Measurements from ENCODE around the gene SAA4.
"Not testable (repeated sequence)": the region's sequence is repeated elsewhere in the genome, so short reads cannot be mapped to it uniquely, and the experiment has no call there.

Gene SAA4

DNA sequence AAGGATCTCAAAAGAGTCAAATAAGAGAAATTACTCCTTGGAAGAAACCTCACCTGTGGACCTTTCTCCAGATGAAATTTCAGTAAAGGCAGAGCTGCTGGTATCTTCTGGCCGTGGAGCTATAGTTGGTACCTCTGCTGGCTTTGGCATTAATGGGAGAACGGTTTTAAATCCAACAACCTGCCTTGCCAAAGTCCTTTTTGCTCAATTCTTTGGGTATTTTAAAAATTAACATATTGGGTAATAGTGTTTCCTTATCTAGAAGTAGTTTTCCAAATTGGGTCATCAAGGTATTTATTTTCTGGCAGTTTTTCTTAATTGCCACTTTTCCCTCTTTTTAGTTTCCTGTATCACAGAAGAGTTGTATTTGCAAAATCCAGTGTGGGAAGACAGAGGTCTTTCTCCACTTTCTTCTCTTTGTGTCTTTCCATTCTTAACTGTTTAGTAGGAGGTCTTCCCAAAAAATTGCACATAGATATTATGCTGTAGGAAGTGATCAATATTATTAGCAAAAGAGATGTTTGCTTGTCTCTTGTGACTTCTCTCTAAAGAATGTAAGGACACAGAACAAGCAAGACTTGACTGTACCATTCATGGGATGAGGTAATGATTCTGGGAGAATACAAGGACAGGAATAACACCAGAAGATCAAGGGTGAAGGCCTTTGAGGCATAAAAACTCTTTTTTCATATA is at the start of gene SAA4:
Gene SAA4, minus strand, starts transcription at position 139 of the 693 bp plus-strand sequence. CDS start 876 bp downstream, outside the sequence.
- no peak for DNase-seq

- no peak for DNase-seq
Measured at GRCh38 chr11:18285841-18286240, 49.2 kb upstream of the SAA4 start.

DNA sequence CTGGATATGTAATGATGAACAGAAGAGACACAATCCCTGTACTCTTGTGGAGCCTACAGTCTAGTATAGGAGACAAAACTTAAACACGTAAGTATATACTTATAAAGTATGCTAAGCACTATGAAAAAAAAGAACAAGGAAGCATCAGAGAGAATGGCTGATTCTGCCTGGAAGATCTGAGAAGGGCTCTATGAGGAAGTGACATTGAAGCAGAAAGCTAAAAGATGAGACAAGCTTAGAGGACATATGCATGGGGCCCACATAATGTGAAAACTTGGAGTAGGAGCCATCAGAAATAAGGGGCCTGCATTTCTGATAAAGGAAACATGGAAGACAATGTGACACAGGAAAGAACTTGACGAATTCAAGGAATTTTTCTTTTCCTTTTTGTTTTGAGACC is 46.0 kb upstream of the SAA4 start:
- DNase-seq: no peak

GRCh38 chr11:18280438-18281045 is 43.9 kb upstream of the SAA4 start:
- DNase-seq: no peak

- DNase-seq: no peak
Measured at GRCh38 chr11:18277565-18278271, 41.1 kb upstream of the SAA4 start.

GRCh38 chr11:18271206-18271605 is 34.6 kb upstream of the SAA4 start:
- no peak for DNase-seq

GRCh38 chr11:18270102-18270501 is 33.5 kb upstream of the SAA4 start:
- DNase-seq: no peak

GRCh38 chr11:18269252-18269651 is 32.6 kb upstream of the SAA4 start:
- DNase-seq: not testable (repeated sequence)

- not testable (repeated sequence) for DNase-seq
Measured at GRCh38 chr11:18267335-18268133, 30.9 kb upstream of the SAA4 start.

DNA sequence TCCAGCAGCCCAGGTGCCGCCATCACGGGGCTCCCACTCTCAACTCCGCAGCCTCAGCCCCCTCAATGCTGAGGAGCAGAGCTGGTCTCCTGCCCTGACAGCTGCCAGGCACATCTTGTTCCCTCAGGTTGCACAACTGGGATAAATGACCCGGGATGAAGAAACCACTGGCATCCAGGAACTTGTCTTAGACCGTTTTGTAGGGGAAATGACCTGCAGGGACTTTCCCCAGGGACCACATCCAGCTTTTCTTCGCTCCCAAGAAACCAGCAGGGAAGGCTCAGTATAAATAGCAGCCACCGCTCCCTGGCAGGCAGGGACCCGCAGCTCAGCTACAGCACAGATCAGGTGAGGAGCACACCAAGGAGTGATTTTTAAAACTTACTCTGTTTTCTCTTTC is 29.3 kb upstream of the SAA4 start, which contains the start of gene SAA1:
Gene SAA1, plus strand, starts transcription at position 316 of the 400 bp plus-strand sequence. CDS start 624 bp downstream, outside the sequence.
- no peak for DNase-seq

- no peak for DNase-seq
Measured at GRCh38 chr11:18264677-18265555, 28.3 kb upstream of the SAA4 start.

DNA sequence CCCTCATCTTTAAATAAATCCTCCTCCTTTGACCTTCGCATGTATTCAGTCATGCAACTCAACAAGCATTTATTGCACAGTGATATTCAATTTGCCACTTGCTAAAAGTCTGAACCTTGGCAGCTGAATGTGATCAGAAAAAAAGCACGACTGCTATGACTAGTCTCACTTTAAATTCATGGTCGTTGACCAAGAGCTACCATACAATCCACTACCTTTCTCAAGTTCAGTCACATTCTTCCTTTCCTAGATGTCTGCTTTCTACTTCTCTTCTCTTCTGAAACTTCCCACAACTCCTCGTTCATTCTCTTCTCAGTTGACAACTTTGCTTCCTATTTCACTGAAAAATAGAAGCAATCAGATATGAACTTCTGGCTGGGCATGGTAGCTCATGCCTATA is 27.4 kb upstream of the SAA4 start:
- DNase-seq: no peak

- DNase-seq: not testable (repeated sequence)
Measured at GRCh38 chr11:18262681-18263350, 26.2 kb upstream of the SAA4 start.

DNA sequence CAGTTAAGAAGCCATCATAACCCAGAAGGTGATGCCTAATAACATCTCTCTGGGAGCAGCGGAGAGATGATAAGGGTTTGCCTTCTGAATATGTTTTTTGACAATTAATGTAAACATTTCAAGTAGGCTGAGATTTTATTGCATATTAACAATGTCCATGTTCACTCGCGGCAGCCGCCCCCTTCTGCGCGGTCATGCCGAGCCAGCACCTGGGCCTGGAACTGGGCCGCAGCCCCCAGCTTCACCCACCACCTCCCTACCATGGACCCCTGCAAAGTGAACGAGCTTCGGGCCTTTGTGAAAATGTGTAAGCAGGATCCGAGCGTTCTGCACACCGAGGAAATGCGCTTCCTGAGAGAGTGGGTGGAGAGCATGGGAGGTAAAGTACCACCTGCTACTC is 25.1 kb upstream of the SAA4 start:
- no peak for DNase-seq

DNA sequence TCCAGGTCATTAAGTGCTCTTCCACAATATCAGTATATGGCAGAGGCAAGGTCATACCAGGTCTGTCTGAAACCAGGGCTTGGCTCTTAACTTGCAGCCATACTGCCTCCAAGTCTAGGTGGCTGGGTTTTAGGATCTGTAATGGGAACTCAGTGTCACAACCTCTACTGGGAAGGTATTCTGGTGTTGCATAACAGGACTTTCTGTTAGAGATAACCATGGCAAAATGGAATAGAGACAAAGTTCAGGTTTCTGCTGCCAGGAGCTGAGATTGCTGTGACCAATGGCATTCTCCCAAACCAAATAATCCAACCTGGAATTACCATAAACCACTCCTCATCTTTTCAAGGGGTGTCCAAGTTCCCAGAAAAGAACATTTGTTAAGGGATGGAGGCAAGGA is 22.7 kb upstream of the SAA4 start:
- DNase-seq: no peak

DNA sequence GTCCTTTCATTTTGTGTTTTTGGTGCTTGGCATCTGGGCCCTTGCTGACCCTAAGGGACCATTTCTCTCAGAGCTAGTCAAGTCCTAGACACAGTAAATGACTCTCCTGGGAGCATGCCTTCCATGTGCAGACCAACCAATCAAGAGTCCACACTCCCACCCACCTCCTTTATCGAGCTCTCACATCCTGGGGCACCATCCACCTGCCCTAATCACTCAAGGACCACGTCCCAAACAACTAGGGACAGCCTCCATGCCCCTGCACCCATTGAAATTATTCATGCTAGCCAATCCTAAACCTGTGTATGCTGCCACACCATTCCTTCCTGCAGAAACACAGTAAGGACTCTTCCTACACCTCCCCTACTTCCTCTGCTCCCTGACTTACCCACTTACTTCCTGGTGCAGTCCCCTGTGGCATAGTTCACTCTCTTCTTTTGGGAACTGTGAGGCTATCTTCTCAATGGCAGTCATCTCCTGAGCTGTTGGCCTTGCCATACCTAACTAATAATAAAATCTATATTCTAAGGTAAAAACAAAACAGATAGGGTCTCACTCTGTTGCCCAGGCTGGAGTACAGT is 18.3 kb upstream of the SAA4 start:
- no peak for DNase-seq

DNA sequence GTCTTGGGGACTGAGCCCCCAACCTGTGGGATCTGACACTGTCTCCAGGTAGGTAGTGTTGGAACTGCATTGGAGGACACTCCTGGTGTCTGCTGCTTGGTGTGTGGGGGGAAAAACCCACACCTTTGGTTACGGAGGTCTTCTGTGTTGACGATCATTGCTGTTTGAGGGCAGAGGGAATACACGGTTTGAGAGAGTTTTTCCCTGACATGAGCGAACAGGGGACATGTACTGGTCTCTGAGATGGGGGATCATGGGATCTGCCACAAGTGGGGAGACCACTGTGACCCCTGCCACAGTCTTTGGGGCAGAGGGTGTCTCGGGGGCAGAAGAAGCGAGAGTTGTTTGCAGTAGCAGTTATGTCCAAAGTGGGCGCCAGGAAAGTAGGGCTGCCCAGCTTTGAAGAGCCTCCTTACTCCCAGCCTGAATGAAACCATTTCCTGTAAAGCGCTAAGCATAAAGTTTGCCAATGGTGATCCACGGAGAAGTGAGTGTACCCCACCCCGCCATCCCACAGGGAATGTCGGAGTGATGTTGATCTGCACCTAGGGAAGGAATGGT is 17.3 kb upstream of the SAA4 start:
- DNase-seq: no peak

DNA sequence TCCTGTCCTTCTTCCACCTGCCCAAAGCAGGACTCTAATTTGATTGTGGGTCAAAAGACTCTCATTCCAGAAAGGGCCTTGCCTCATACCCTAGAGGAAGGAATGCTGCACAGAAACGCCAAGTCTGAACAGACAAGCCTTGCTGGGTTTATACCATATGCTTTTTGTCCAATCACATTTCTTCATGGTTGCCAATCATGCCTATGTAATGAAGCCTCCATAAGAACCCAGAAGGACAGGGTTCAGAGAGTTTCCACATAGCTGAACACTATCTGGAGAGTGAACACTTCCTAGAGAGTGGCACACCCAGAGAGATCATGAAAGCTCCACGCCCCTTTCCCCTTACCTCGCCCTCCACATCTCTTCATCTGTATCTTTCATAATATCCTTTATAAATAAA is 16.6 kb upstream of the SAA4 start:
- no peak for DNase-seq

DNA sequence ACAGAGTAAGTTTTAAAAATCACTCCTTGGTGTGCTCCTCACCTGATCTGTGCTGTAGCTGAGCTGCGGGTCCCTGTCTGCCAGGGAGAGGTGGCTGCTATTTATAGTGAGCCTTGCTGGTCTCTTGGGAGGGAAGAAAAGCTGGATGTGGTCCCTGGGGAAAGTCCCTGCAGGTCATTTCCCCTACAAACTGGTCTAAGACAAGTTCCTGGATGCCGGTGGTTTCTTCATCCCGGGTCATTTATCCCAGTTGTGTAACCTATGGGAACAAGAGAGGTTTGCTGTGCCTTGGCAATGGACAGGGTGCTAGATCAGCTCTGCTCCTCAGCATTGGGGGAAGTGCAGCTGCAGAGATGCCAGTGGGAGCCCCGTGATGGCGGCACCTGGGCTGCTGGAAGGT is 12.0 kb upstream of the SAA4 start, which contains the start of gene SAA2:
Gene SAA2, minus strand, starts transcription at position 108 of the 400 bp plus-strand sequence. CDS start 657 bp downstream, outside the sequence.
- no peak for DNase-seq

DNA sequence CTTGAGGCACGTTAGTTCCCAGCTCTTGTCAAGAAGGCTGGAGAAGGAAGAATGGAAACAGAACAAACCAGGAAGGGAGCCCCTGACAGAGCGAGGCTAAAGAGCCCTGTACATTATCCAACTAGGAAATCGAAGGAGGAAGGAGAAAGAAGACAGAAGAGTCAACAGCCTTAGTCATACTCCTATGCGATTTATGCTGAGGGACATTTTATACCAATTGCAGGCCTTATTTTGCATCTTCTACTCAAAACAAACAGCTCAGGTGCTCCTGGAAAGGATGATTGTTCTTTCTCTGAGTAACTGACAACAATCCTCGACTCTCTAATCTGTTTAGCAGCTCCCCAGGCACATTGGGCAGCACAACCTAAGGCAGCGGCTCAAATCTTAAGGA is 10.6 kb upstream of the SAA4 start:
- DNase-seq: not testable (repeated sequence)

Measured in NCI-H1092 (cell line).